PC-9 (cell line): ENCODE data around the gene COMMD10. TPM values are rescaled to one million over a fixed set of nuclear protein-coding genes. Genes with fewer than 3 reads are reported as not detected.

Source experiments
- BruUV-seq: library from RNA; stranded (reverse); fragments of 400-500 nt; replicated peaks from 2 replicates; lab custom pipeline; 2021; lab: Mats Ljungman, UMichigan
- CTCF ChIA-PET: fragments of 300-600 bp; sonication (Branson Sonifier 250); formaldehyde crosslinking; loops from one replicate; lab custom pipeline; 2022; ENCODE audit warnings: antibody characterized with exemption; lab: Charles Lee
- POLR2A ChIA-PET: fragments of 300-600 bp; sonication (Branson Sonifier 250); formaldehyde crosslinking; loops from one replicate; lab custom pipeline; 2022; ENCODE audit warnings: antibody characterized with exemption; ENCODE audit not compliant: unreplicated experiment; lab: Charles Lee
- DNase-seq, 2 experiments: peaks; one replicate each; pipeline versions ENCODE4 v3.0.0 to v3.0.0-alpha.2; 2015 to 2022; ENCODE audit warnings: mixed read lengths in 1 of 2
- H2AFZ ChIP-seq: fragments of 200-600 bp; sonication (generic); 2 replicates; pipeline ENCODE4 v1.8.1; 2017; ENCODE audit warnings: antibody characterized with exemption
- H3F3A ChIP-seq: fragments of 200-600 bp; sonication (generic); 2 replicates; pipeline ENCODE4 v1.8.1; 2017; ENCODE audit warnings: antibody characterized with exemption, mild to moderate bottlenecking, low read depth; ENCODE audit not compliant: insufficient read depth
- H3K27ac ChIP-seq: fragments of 200-600 bp; sonication (generic); 2 replicates; pipeline ENCODE4 v1.6.1; 2016; ENCODE audit warnings: mixed run types
- H3K27me3 ChIP-seq: fragments of 200-600 bp; sonication (generic); 2 replicates; pipeline ENCODE4 v1.6.1; 2016; ENCODE audit warnings: low read depth, mixed run types; ENCODE audit not compliant: insufficient read depth
- H3K36me3 ChIP-seq: fragments of 200-600 bp; sonication (generic); 2 replicates; pipeline ENCODE4 v1.6.1; 2016; ENCODE audit warnings: low read depth, mixed run types
- H3K4me1 ChIP-seq: fragments of 200-600 bp; sonication (generic); replicated peaks from 2 replicates; pipeline ENCODE4 v1.6.1; 2016; ENCODE audit warnings: mixed run types; ENCODE audit not compliant: insufficient read depth
- H3K4me2 ChIP-seq: fragments of 200-600 bp; sonication (generic); 2 replicates; pipeline ENCODE4 v1.6.1; 2017; ENCODE audit warnings: mixed run types
- H3K4me3 ChIP-seq: fragments of 200-600 bp; sonication (generic); 2 replicates; pipeline ENCODE4 v1.6.1; 2016; ENCODE audit warnings: mixed run types
- H3K79me2 ChIP-seq: fragments of 200-600 bp; sonication (generic); 2 replicates; pipeline ENCODE4 v1.6.1; 2017; ENCODE audit warnings: low read depth, mixed run types
- H3K9me2 ChIP-seq: fragments of 200-600 bp; sonication (generic); 2 replicates; pipeline ENCODE4 v1.8.1; 2017; ENCODE audit warnings: mild to moderate bottlenecking; ENCODE audit not compliant: insufficient read depth
- H3K9me3 ChIP-seq: fragments of 200-600 bp; sonication (generic); 2 replicates; pipeline ENCODE4 v1.8.1; 2016; ENCODE audit warnings: low read depth; ENCODE audit not compliant: insufficient read depth
- H4K20me1 ChIP-seq: fragments of 200-600 bp; sonication (generic); 2 replicates; pipeline ENCODE4 v1.8.1; 2017; ENCODE audit not compliant: insufficient read depth
- CTCF ChIP-seq: fragments of 200-600 bp; sonication (generic); conservative IDR thresholded peaks from 2 replicates; pipeline ENCODE4 v1.6.1; 2017; ENCODE audit warnings: mixed run types, antibody characterized with exemption, mild to moderate bottlenecking, moderate library complexity
- EZH2 ChIP-seq: fragments of 200-600 bp; sonication (generic); IDR thresholded peaks from 2 replicates; pipeline ENCODE4 v1.8.0; 2017; ENCODE audit warnings: antibody characterized with exemption, low read depth
- intact Hi-C: fragments of 100-400 bp; cut with micrococcal nuclease; formaldehyde crosslinking; loops from one replicate; pipeline ENCODE4 v1.10.0; 2022; ENCODE audit not compliant: unreplicated experiment
- total RNA-seq: library from RNA; stranded (reverse); gene quantifications from 2 replicates; pipeline ENCODE4 v1.2.3, GENCODE V29; 2021

Gene COMMD10
- total RNA-seq, 1 experiment from 2014 or later: 17.9 TPM

- ChIA-PET CTCF (no interaction called here), POLR2A (interaction anchor here (0.6 kb wide), 1 partner anchor 1519 kb away, joined by 6 read pairs; no protein-coding TSS in a partner anchor)
- DNase-seq: no peak
- H3K4me1 ChIP-seq: no peaks in the 10 kb centered on the region
- no peak overlapping the region for H3K4me2 ChIP-seq
- no peaks in the 10 kb centered on the region for H3K79me2 ChIP-seq
- H3K36me3 ChIP-seq: no peaks in the 10 kb centered on the region
- no peak overlapping the region for H2AFZ ChIP-seq
- intact Hi-C loops: no loop called here
- H4K20me1 ChIP-seq: no peaks in the 10 kb centered on the region
- H3K9me3 ChIP-seq: no peaks in the 10 kb centered on the region
- H3K9me2 ChIP-seq: no peaks in the 10 kb centered on the region
- no peak overlapping the region for H3K27ac ChIP-seq
- H3K27me3 ChIP-seq: no peaks in the 10 kb centered on the region
- BruUV-seq: no TSS peak
- TF ChIP-seq CTCF (no peak), EZH2 (no peak)
- no peaks in the 10 kb centered on the region for H3F3A ChIP-seq
- no peak overlapping the region for H3K4me3 ChIP-seq
Observed at GRCh38 chr5:116299746-116300640, 215.2 kb downstream of the COMMD10 start.

GRCh38 chr5:116301110-116301509 lies 216.3 kb downstream of the COMMD10 start:
- H3K9me2 ChIP-seq: no peaks in the 10 kb centered on the region
- H3K4me2 ChIP-seq: no peak overlapping the region
- no peak for DNase-seq
- BruUV-seq: no TSS peak
- H3K36me3 ChIP-seq: no peaks in the 10 kb centered on the region
- no peak overlapping the region for H3K4me3 ChIP-seq
- H3K79me2 ChIP-seq: no peaks in the 10 kb centered on the region
- ChIA-PET CTCF (no interaction called here), POLR2A (no interaction called here)
- intact Hi-C loops: no loop called here
- no peaks in the 10 kb centered on the region for H3K9me3 ChIP-seq
- no peaks in the 10 kb centered on the region for H3K4me1 ChIP-seq
- no peaks in the 10 kb centered on the region for H3K27me3 ChIP-seq
- no peaks in the 10 kb centered on the region for H3F3A ChIP-seq
- H3K27ac ChIP-seq: no peak overlapping the region
- no peaks in the 10 kb centered on the region for H4K20me1 ChIP-seq
- H2AFZ ChIP-seq: no peak overlapping the region
- TF ChIP-seq EZH2 (no peak), CTCF (no peak)

- Histone ChIP-seq H3K27ac (no peak overlapping the region), H3K9me3 (no peaks in the 10 kb centered on the region; the same call in 1 of the 2 replicates), H3F3A (no peaks in the 10 kb centered on the region), H3K27me3 (no peaks in the 10 kb centered on the region), H3K4me1 (no peaks in the 10 kb centered on the region), H3K9me2 (no peaks in the 10 kb centered on the region), H3K4me3 (no peak overlapping the region), H2AFZ (no peak overlapping the region), H3K4me2 (no peak overlapping the region), H3K79me2 (no peaks in the 10 kb centered on the region), H4K20me1 (no peaks in the 10 kb centered on the region), H3K36me3 (no peaks in the 10 kb centered on the region)
- no peak for DNase-seq
- intact Hi-C loops: no loop called here
- TF ChIP-seq EZH2 (no peak), CTCF (no peak)
- no TSS peak for BruUV-seq
- POLR2A ChIA-PET: no interaction called here
- CTCF ChIA-PET: no interaction called here
Observed at GRCh38 chr5:116303340-116303739, 218.5 kb downstream of the COMMD10 start.
